ENCODE data around the gene DNHD1. TPM values are rescaled to one million over a fixed set of nuclear protein-coding genes. Genes with fewer than 3 reads are reported as not detected.

The DNHD1 gene
- total RNA-seq, 1 experiment from 2014 or later, result 13.9 TPM

DNA sequence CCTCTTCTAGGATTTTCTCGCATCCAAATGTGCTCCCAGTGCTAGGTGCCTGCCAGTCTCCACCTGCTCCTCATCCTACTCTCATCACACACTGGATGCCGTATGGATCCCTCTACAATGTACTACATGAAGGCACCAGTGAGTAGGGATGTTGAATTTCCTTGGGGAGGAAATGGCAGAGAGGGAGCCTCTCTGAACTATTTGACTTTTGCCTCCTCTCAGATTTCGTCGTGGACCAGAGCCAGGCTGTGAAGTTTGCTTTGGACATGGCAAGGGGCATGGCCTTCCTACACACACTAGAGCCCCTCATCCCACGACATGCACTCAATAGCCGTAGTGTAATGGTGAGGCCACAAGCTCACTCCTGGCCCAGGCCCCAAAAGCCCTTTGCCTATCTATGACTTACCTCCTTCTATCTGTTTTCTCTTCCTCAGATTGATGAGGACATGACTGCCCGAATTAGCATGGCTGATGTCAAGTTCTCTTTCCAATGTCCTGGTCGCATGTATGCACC is 112.5 kb downstream of the DNHD1 start:
- Histone ChIP-seq H3K36me3 (ENCODE audit: low read depth) (peaks cover 4% of the 10 kb centered on the region; the same call in 1 of the 2 replicates), H3K27ac (no peak overlapping the region)
- BruUV-seq (replicated peaks), result no TSS peak

GRCh38 chr11:6610591-6610990 is 113.5 kb downstream of the DNHD1 start:
- H3K79me2 ChIP-seq (ENCODE audit: low read depth), result peaks cover 21% of the 10 kb centered on the region
- intact Hi-C loops (cut with micrococcal nuclease; ENCODE audit: unreplicated experiment), result no loop called here
- POLR2A ChIA-PET (ENCODE audit: unreplicated experiment), result no interaction called here

More for the DNA sequence above, 112.5 kb downstream of the DNHD1 start:
- TF ChIP-seq EZH2 (IDR thresholded peaks at IDR 0.05; ENCODE audit: low read depth), result no peak
- TF ChIP-seq, protein P1, sequence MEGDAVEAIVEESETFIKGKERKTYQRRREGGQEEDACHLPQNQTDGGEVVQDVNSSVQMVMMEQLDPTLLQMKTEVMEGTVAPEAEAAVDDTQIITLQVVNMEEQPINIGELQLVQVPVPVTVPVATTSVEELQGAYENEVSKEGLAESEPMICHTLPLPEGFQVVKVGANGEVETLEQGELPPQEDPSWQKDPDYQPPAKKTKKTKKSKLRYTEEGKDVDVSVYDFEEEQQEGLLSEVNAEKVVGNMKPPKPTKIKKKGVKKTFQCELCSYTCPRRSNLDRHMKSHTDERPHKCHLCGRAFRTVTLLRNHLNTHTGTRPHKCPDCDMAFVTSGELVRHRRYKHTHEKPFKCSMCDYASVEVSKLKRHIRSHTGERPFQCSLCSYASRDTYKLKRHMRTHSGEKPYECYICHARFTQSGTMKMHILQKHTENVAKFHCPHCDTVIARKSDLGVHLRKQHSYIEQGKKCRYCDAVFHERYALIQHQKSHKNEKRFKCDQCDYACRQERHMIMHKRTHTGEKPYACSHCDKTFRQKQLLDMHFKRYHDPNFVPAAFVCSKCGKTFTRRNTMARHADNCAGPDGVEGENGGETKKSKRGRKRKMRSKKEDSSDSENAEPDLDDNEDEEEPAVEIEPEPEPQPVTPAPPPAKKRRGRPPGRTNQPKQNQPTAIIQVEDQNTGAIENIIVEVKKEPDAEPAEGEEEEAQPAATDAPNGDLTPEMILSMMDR (conservative IDR thresholded peaks at IDR 0.05), result no peak
- H3K79me2 ChIP-seq (ENCODE audit: low read depth), result peaks cover 26% of the 10 kb centered on the region
- peaks cover 32% of the 10 kb centered on the region for H3K4me1 ChIP-seq (replicated peaks; ENCODE audit: insufficient read depth)
- peaks cover 26% of the 10 kb centered on the region for H3F3A ChIP-seq (ENCODE audit: insufficient read depth, low read depth)
- CTCF ChIA-PET, result no interaction called here
- no peaks in the 10 kb centered on the region for H4K20me1 ChIP-seq (ENCODE audit: insufficient read depth)
- no peaks in the 10 kb centered on the region for H3K9me2 ChIP-seq (ENCODE audit: insufficient read depth)
- H2AFZ ChIP-seq, result no peak overlapping the region
- intact Hi-C loops (cut with micrococcal nuclease; ENCODE audit: unreplicated experiment), result loop anchor here (10.0 kb wide), 1 partner anchor 135 kb away; the partner anchor contains the start of gene TRIM3
- no peaks in the 10 kb centered on the region for H3K27me3 ChIP-seq (ENCODE audit: insufficient read depth, low read depth)
- no peaks in the 10 kb centered on the region for H3K9me3 ChIP-seq (ENCODE audit: insufficient read depth, low read depth)
- DNase-seq, result no peak
- H3K4me3 ChIP-seq, result no peak overlapping the region
- H3K4me2 ChIP-seq, result no peak overlapping the region
- POLR2A ChIA-PET (ENCODE audit: unreplicated experiment), result no interaction called here

DNA sequence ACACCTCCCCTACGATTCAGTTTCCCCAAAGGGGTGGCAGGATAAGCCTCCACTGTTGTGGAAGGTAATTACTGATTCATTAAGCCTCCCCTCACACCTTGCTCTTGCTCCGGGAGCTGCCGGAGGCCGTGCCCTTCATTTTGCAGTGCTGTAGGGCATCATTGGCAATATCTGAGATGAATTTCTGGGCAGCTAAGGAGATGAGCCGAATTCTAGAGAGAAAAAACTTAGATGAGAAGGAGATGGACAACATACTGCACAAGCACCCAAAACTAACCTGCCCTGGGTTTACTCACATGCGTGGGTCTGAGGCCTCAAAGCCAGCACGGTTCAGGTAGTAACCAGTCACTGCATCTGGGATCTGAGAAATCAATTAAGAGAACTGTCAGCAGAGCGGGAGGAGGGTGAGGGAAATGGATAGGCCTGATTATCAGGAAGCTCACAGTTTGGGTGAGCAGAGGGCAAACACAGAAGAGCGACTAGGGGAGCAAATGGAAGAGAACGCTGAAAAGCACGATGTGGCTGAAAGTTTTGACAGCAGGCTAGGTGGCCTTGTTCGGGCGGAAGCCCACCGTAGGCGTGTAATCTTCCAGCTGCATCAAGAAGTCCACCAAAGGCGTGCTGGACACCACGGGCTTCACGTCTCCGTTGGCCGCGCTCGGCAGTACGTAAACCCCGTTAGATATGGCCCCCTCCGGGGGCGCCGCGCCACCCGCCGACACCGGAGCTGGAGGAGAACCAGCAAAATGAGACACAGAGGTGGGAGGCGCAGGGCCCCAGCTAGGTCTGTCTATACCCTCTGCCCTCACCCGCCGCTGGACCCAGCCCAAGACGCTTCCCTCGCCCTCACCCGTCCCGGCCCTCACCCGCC is 114.2 kb downstream of the DNHD1 start:
- ChIA-PET CTCF (no interaction called here), POLR2A (ENCODE audit: unreplicated experiment) (interaction anchor here (0.5 to 0.8 kb wide), 5 partner anchors 8 to 880 kb away, joined by 3 to 13 read pairs (median 5); partner anchors contain the start of gene MRPL17)
- TF ChIP-seq, protein P1 (conservative IDR thresholded peaks at IDR 0.05), result no peak
- no peak for TF ChIP-seq EZH2 (IDR thresholded peaks at IDR 0.05; ENCODE audit: low read depth)
- Histone ChIP-seq H3F3A (ENCODE audit: insufficient read depth, low read depth) (peaks cover 23% of the 10 kb centered on the region), H3K36me3 (ENCODE audit: low read depth) (peaks cover 4% of the 10 kb centered on the region; the same call in 1 of the 2 replicates), H2AFZ (0 out of 2 replicates have a peak overlapping the region, but pooled peaks have one; percentile 55), H3K4me1 (replicated peaks; ENCODE audit: insufficient read depth) (peaks cover 20% of the 10 kb centered on the region), H3K9me2 (ENCODE audit: insufficient read depth) (no peaks in the 10 kb centered on the region), H3K4me2 (peak overlapping the region; percentile 88), H3K9me3 (ENCODE audit: insufficient read depth, low read depth) (no peaks in the 10 kb centered on the region), H4K20me1 (ENCODE audit: insufficient read depth) (no peaks in the 10 kb centered on the region), H3K4me3 (peak overlapping the region; percentile 98), H3K79me2 (ENCODE audit: low read depth) (peaks cover 14% of the 10 kb centered on the region), H3K27ac (no peak overlapping the region), H3K27me3 (ENCODE audit: insufficient read depth, low read depth) (no peaks in the 10 kb centered on the region)
- BruUV-seq (replicated peaks), result no TSS peak
- DNase-seq, result no peak
- intact Hi-C loops (cut with micrococcal nuclease; ENCODE audit: unreplicated experiment), result no loop called here

More at GRCh38 chr11:6610591-6610990, 113.5 kb downstream of the DNHD1 start:
- H3K27ac ChIP-seq, result no peak overlapping the region
- peaks cover 26% of the 10 kb centered on the region for H3F3A ChIP-seq (ENCODE audit: insufficient read depth, low read depth)
- no peak overlapping the region for H2AFZ ChIP-seq
- DNase-seq, result no peak
- H3K4me2 ChIP-seq, result peak overlapping the region; percentile 88; the same call in 1 of the 2 replicates
- H4K20me1 ChIP-seq (ENCODE audit: insufficient read depth), result no peaks in the 10 kb centered on the region
- no peak overlapping the region for H3K4me3 ChIP-seq
- H3K27me3 ChIP-seq (ENCODE audit: insufficient read depth, low read depth), result no peaks in the 10 kb centered on the region
- no peaks in the 10 kb centered on the region for H3K9me3 ChIP-seq (ENCODE audit: insufficient read depth, low read depth)
- H3K9me2 ChIP-seq (ENCODE audit: insufficient read depth), result no peaks in the 10 kb centered on the region
- no peak for TF ChIP-seq EZH2 (IDR thresholded peaks at IDR 0.05; ENCODE audit: low read depth)
- TF ChIP-seq, protein P1 (conservative IDR thresholded peaks at IDR 0.05), result no peak
- CTCF ChIA-PET, result no interaction called here
- H3K4me1 ChIP-seq (replicated peaks; ENCODE audit: insufficient read depth), result peaks cover 25% of the 10 kb centered on the region
- BruUV-seq (replicated peaks), result TSS peak; percentile 37
- H3K36me3 ChIP-seq (ENCODE audit: low read depth), result peaks cover 4% of the 10 kb centered on the region; the same call in 1 of the 2 replicates

All from PC-9 (cell line).